ENCODE results near the gene PUS7. TPM values are rescaled to one million over a fixed set of nuclear protein-coding genes. Genes with fewer than 3 reads are reported as not detected.

The PUS7 gene
- polyA plus RNA-seq, 1 donor (not counting 4 experiments of a cell fraction or from before 2014, with no cell fraction given), result 25.2 TPM

- Histone ChIP-seq H2AFZ (ENCODE audit: control insufficient read depth, low read length) (no peak overlapping the region), H3K27ac (ENCODE audit: control insufficient read depth, insufficient read depth, low read length) (no peak overlapping the region), H3K9ac (ENCODE audit: control insufficient read depth, extremely low read depth, insufficient read depth, low read length) (no peak overlapping the region), H3K4me3 (ENCODE audit: control insufficient read depth in 2 of 3, extremely low read depth in 1 of 3, insufficient read depth in 2 of 3, low read depth in 1 of 3, low read length in 3 of 3) (no peak overlapping the region), H3K79me2 (ENCODE audit: control insufficient read depth, insufficient read depth, low read length) (no peaks in the 10 kb centered on the region), H3K9me1 (ENCODE audit: control insufficient read depth, extremely low read depth, insufficient read depth, low read length) (no peaks in the 10 kb centered on the region), H3K36me3 (ENCODE audit: control insufficient read depth in 2 of 2, extremely low read depth in 1 of 2, insufficient read depth in 2 of 2, low read length in 2 of 2) (peaks cover 6 to 24% of the 10 kb centered on the region in 2 experiments), H3K27me3 (ENCODE audit: control insufficient read depth, extremely low read depth, insufficient read depth, low read length) (no peaks in the 10 kb centered on the region), H3K4me2 (ENCODE audit: control insufficient read depth, extremely low read depth, insufficient read depth, low read depth, low read length) (no peak overlapping the region), H3K4me1 (ENCODE audit: control insufficient read depth, extremely low read depth, insufficient read depth, low read length) (no peaks in the 10 kb centered on the region), H4K20me1 (ENCODE audit: control insufficient read depth, extremely low read depth, insufficient read depth, low read length) (no peaks in the 10 kb centered on the region), H3K9me3 (ENCODE audit: control insufficient read depth, low read depth, low read length) (no peaks in the 10 kb centered on the region)
- TF ChIP-seq EZH2 (IDR thresholded peaks at IDR 0.05; ENCODE audit: low read length), result no peak
- TF ChIP-seq CTCF (optimal IDR thresholded peaks at IDR 0.05 in 1 of 3, IDR thresholded peaks at IDR 0.05 in 1 of 3, conservative IDR thresholded peaks at IDR 0.05 in 1 of 3; ENCODE audit: extremely low read depth in 1 of 3, insufficient read depth in 2 of 3, low read length in 3 of 3), result no peak
- FAIRE-seq, result no peak
- no peak for DNase-seq (ENCODE audit: low read depth, low spot score)
- dilution Hi-C loops (cut with MboI; ENCODE audit: extremely low pct_ligation_motif_present, low sequenced_read_pairs), result no loop called here
Measured at GRCh38 chr7:105567024-105567423, 45.0 kb upstream of the PUS7 start.

DNA sequence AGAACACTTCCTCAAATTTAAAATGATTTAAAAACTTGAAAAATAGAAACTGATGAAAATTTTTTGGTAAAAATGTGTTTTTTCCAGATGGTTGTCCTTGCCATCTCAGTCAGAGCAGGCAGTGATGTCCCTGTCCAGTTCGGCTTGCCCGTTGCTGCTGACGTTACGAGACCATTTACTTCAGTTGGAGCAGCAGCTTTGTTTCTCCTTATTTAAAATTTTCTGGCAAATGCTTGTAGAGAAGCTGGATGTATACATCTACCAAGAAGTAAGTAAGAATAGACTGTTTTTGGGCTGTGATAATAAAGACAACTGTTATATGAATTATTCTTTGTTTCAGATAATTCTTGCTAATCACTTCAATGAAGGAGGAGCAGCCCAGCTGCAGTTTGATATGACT is 43.1 kb upstream of the PUS7 start:
- no peaks in the 10 kb centered on the region for H3K9me1 ChIP-seq (ENCODE audit: control insufficient read depth, extremely low read depth, insufficient read depth, low read length)
- H3K79me2 ChIP-seq (ENCODE audit: control insufficient read depth, insufficient read depth, low read length), result no peaks in the 10 kb centered on the region
- FAIRE-seq, result no peak
- no peak overlapping the region for H3K4me3 ChIP-seq (ENCODE audit: control insufficient read depth in 2 of 3, extremely low read depth in 1 of 3, insufficient read depth in 2 of 3, low read depth in 1 of 3, low read length in 3 of 3)
- peaks cover 8 to 24% of the 10 kb centered on the region in 2 experiments for H3K36me3 ChIP-seq (ENCODE audit: control insufficient read depth in 2 of 2, extremely low read depth in 1 of 2, insufficient read depth in 2 of 2, low read length in 2 of 2)
- no peak for TF ChIP-seq EZH2 (IDR thresholded peaks at IDR 0.05; ENCODE audit: low read length)
- TF ChIP-seq CTCF (optimal IDR thresholded peaks at IDR 0.05 in 1 of 3, IDR thresholded peaks at IDR 0.05 in 1 of 3, conservative IDR thresholded peaks at IDR 0.05 in 1 of 3; ENCODE audit: extremely low read depth in 1 of 3, insufficient read depth in 2 of 3, low read length in 3 of 3), result no peak
- H3K9me3 ChIP-seq (ENCODE audit: control insufficient read depth, low read depth, low read length), result no peaks in the 10 kb centered on the region
- H3K27ac ChIP-seq (ENCODE audit: control insufficient read depth, insufficient read depth, low read length), result no peak overlapping the region
- no peaks in the 10 kb centered on the region for H3K4me1 ChIP-seq (ENCODE audit: control insufficient read depth, extremely low read depth, insufficient read depth, low read length)
- no peak for DNase-seq (ENCODE audit: low read depth, low spot score)
- no peaks in the 10 kb centered on the region for H4K20me1 ChIP-seq (ENCODE audit: control insufficient read depth, extremely low read depth, insufficient read depth, low read length)
- no peak overlapping the region for H2AFZ ChIP-seq (ENCODE audit: control insufficient read depth, low read length)
- no peak overlapping the region for H3K4me2 ChIP-seq (ENCODE audit: control insufficient read depth, extremely low read depth, insufficient read depth, low read depth, low read length)
- dilution Hi-C loops (cut with MboI; ENCODE audit: extremely low pct_ligation_motif_present, low sequenced_read_pairs), result no loop called here
- H3K27me3 ChIP-seq (ENCODE audit: control insufficient read depth, extremely low read depth, insufficient read depth, low read length), result no peaks in the 10 kb centered on the region
- no peak overlapping the region for H3K9ac ChIP-seq (ENCODE audit: control insufficient read depth, extremely low read depth, insufficient read depth, low read length)

All from keratinocyte (primary cell).